LNCaP clone FGC (cell line): Measurements from ENCODE around the gene SEC61A2.
"Not testable (repeated sequence)": the region's sequence is repeated elsewhere in the genome, so short reads cannot be mapped to it uniquely, and the experiment has no call there.

Experiments used
- DNase-seq: peaks from one replicate; pipeline ENCODE4 v3.0.0-alpha.2; 2011; ENCODE audit warnings: low read depth
- H3K4me3 ChIP-seq: 2 replicates; pipeline ENCODE4 v1.5.1; 2011; ENCODE audit warnings: mild to moderate bottlenecking, low read depth, low read length, control low read depth
- CTCF ChIP-seq: IDR thresholded peaks from 2 replicates; pipeline ENCODE4 v1.5.1; 2012; ENCODE audit warnings: mild to moderate bottlenecking; ENCODE audit not compliant: control insufficient read depth, insufficient read depth; ENCODE audit errors: extremely low read depth

Gene SEC61A2

DNA sequence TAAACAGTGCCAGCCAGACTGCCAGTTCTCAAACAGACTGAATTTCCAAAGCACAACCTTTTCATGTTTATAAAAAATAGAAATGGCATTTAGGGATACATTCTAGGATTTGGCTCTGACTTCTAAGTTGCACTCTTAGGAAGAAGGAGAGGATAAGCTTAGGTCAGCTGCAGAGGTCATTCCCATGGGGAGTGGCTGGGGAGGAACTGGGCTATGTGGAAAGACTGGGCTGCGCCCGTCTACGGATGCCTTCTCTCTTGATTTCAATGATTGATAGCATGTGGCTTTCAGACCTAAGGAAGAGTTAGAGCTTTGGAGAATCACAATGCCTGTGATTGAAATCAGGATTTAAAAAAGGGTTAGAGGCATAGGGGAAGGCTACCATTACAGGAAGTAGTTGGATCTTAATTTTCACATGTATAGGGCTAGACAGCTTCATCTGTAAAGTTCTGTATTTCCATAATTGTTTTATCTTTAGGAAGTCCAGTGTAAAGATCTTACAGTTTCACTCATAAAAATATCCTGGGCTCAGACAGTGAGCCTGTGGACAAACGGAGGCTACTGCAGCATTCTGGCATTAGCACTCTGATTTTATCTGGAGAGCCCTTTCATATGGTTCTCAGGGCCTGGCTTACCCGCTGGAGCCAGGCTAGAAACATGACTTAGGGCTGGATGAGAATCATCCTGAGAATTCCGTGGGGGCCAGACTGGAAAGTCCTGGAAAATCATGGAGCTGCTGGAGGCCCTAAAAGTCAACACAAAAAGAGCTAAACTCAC is 36.7 kb downstream of the SEC61A2 start:
- no peak for DNase-seq
- TF ChIP-seq CTCF: no peak

GRCh38 chr10:12171512-12171911 is 42.0 kb downstream of the SEC61A2 start:
- DNase-seq, H3K4me3 ChIP-seq: not testable (repeated sequence)

More for the DNA sequence above, 36.7 kb downstream of the SEC61A2 start:
- no peak overlapping the region for H3K4me3 ChIP-seq

DNA sequence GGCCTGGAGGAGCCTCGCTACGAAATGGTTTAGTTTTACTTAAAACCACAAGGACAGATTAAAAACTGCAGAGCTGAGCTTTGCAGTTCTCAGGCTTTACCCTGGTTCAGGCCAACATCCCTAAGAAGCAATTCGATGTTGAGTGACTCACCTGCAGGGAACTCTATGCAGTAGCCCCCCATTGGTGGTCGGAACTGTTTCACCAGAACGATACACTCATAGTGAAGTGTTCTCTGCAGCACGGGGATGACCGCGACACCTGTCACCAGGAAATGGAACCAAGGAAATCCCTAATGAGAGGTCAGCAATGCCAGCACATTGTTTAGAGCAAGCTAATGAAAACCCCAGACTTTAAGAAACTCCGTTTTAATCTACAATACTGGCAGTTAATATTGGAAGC is 48.2 kb downstream of the SEC61A2 start:
- TF ChIP-seq CTCF: no peak
- no peak for DNase-seq
- no peak overlapping the region for H3K4me3 ChIP-seq

DNA sequence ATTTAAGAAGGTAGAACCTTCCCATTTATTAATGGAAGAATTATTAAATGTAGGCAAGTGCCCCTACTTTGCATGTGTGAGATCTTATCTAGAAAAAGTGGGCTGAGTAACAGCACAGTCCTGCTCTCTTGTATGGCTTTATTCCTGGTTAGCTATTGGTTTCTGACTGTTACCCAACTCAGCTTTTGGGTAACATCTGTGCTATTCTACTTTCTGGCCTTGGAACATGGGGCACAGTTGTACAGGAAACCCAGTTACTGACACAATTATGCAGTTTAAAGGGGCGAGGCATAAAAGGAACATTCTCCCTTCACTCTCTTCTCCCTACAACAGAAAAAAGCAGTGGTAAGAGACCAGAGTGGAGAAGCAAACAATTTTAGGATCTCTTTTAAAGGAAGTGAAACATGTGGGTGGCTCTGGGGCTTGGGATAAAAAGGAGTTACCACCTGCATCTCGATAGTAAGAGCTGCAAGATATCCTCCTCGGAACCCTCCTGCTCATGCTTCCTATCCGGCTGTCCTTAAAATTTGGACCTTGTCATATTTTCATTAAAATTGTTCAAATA is 50.2 kb downstream of the SEC61A2 start:
- TF ChIP-seq CTCF: no peak
- no peak overlapping the region for H3K4me3 ChIP-seq
- no peak for DNase-seq

GRCh38 chr10:12180221-12180974 is 50.9 kb downstream of the SEC61A2 start:
- TF ChIP-seq CTCF: no peak
- no peak overlapping the region for H3K4me3 ChIP-seq
- DNase-seq: no peak

GRCh38 chr10:12181065-12181775 is 51.7 kb downstream of the SEC61A2 start:
- DNase-seq: no peak
- H3K4me3 ChIP-seq: no peak overlapping the region
- TF ChIP-seq CTCF: no peak

- no peak overlapping the region for H3K4me3 ChIP-seq
- DNase-seq: no peak
- no peak for TF ChIP-seq CTCF
These were observed 54.7 kb downstream of the SEC61A2 start for GRCh38 chr10:12184165-12184564.
